HFF-Myc (cell line): ENCODE measurements around the gene ARHGAP4.

Experiments used
- DNase-seq: peaks from one replicate; pipeline ENCODE4 v3.0.0-alpha.2; 2011; ENCODE audit warnings: low read depth; ENCODE audit errors: extremely low read depth
- H3K4me3 ChIP-seq: replicated peaks from 2 replicates; pipeline ENCODE4 v1.5.1; 2011; ENCODE audit warnings: low read depth, mild to moderate bottlenecking, control low read depth, low read length
- CTCF ChIP-seq: IDR thresholded peaks from 2 replicates; pipeline ENCODE4 v1.5.1; 2012; ENCODE audit warnings: mild to moderate bottlenecking, low read depth, low read length, control low read depth; ENCODE audit errors: missing control alignments

The ARHGAP4 gene

GRCh38 chrX:153937056-153937455, 11.0 kb upstream of the ARHGAP4 start:
- DNase-seq, result no peak
- no peak for TF ChIP-seq CTCF
- no peak overlapping the region for H3K4me3 ChIP-seq

GRCh38 chrX:153935326-153935851, 9.3 kb upstream of the ARHGAP4 start:
- DNase-seq, result no peak
- peak overlapping the region; percentile 37 for H3K4me3 ChIP-seq
- TF ChIP-seq CTCF, result no peak

- no peak for DNase-seq
- TF ChIP-seq CTCF, result no peak
- H3K4me3 ChIP-seq, result peak within 1 kb of the TSS; percentile 76
These were observed 8.8 kb upstream of the ARHGAP4 start, which contains the start of gene NAA10 for GRCh38 chrX:153934762-153935325. Gene NAA10, minus strand, starts transcription at chrX:153935037. Its CDS starts 133 bp downstream, at chrX:153934904.

- peak overlapping the region; percentile 76 for H3K4me3 ChIP-seq
- DNase-seq, result no peak
- TF ChIP-seq CTCF, result no peak
These were observed 8.2 kb upstream of the ARHGAP4 start for GRCh38 chrX:153934148-153934761.

- DNase-seq, result no peak
- no peak for TF ChIP-seq CTCF
- H3K4me3 ChIP-seq, result peak overlapping the region; percentile 76
These were observed 7.7 kb upstream of the ARHGAP4 start for GRCh38 chrX:153933748-153934147.

GRCh38 chrX:153932220-153932915, 6.3 kb upstream of the ARHGAP4 start:
- TF ChIP-seq CTCF, result no peak
- DNase-seq, result no peak

More at GRCh38 chrX:153932220-153932915, 6.3 kb upstream of the ARHGAP4 start:
- no peak overlapping the region for H3K4me3 ChIP-seq
